SU-DHL-6 (cell line): ENCODE data around the gene TMEM79.

Experiments used
- CTCF ChIP-seq: fragments of 200-600 bp; sonication (generic); IDR thresholded peaks from one replicate; pipeline ENCODE4 v1.5.1; 2017; ENCODE audit warnings: antibody characterized with exemption, mild to moderate bottlenecking, low read length, moderate library complexity; ENCODE audit not compliant: insufficient read depth, poor library complexity, severe bottlenecking
- EZH2phosphoT487 ChIP-seq: fragments of 200-600 bp; sonication (generic), shearing (Covaris generic); conservative IDR thresholded peaks from 2 replicates; pipeline ENCODE4 v1.6.1; 2018; ENCODE audit warnings: mild to moderate bottlenecking, antibody characterized with exemption, low read length, moderate library complexity, mixed read lengths

GRCh38 chr1:156279837-156280236, 4.3 kb upstream of the TMEM79 start:
- TF ChIP-seq CTCF, result no peak
- TF ChIP-seq EZH2phosphoT487, result no peak
